Kidney epithelial cell (primary cell): ENCODE results near the gene EMP2. TPM values are rescaled to one million over a fixed set of nuclear protein-coding genes. Genes with fewer than 3 reads are reported as not detected.

ENCODE experiments used
- DNase-seq: peaks from one replicate; pipeline ENCODE4 v3.0.0-alpha.2; 2010; ENCODE audit warnings: low read depth
- H3K27me3 ChIP-seq: 2 replicates; pipeline ENCODE4 v1.6.0; 2011; ENCODE audit warnings: low read length; ENCODE audit not compliant: control insufficient read depth, insufficient read depth
- H3K36me3 ChIP-seq: 2 replicates; pipeline ENCODE4 v1.5.1; 2011; ENCODE audit warnings: low read length; ENCODE audit not compliant: control insufficient read depth, insufficient read depth
- H3K4me3 ChIP-seq: 2 replicates; pipeline ENCODE4 v1.5.1; 2011; ENCODE audit warnings: low read depth, mild to moderate bottlenecking, control low read depth, low read length
- total RNA-seq: library from RNA; depleted of rRNA; stranded (reverse); fragments of >200 nt; gene quantifications from 2 replicates; pipeline ENCODE4 v1.2.3, GENCODE V29; 2015
- TF ChIP-seq, protein P1 (sequence below): IDR thresholded peaks from 2 replicates; pipeline ENCODE4 v1.5.1; 2011; ENCODE audit warnings: mild to moderate bottlenecking, moderate library complexity, low read length, control low read depth, inconsistent platforms; ENCODE audit not compliant: insufficient read depth, poor library complexity, severe bottlenecking

The EMP2 gene
- total RNA-seq, 1 donor from 2014 or later, result 1.4 TPM

DNA sequence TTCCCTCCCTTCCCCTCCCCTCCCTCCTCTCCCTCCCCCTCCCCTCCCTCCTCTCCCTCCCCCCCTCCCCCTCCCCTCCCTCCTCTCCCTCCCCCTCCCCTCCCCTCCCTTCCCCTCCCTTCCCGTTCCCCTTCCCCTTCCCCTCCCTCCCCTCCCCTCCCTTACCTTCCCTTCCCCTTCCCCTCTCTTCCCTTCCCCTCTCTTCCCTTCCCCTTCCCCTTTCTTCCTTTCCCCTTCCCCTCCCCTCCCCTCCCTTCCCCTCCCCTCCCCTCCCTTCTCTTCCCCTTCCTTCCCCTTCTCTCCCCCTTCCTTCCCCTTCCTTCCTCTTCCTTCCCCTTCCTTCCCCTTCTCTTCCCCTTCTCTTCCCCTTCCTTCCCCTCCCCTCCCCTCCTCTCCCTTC is 61.1 kb downstream of the EMP2 start:
- H3K4me3 ChIP-seq, result no peak overlapping the region
- H3K36me3 ChIP-seq, result no peaks in the 10 kb centered on the region
- DNase-seq, result no peak
- H3K27me3 ChIP-seq, result no peaks in the 10 kb centered on the region
- TF ChIP-seq, protein P1, sequence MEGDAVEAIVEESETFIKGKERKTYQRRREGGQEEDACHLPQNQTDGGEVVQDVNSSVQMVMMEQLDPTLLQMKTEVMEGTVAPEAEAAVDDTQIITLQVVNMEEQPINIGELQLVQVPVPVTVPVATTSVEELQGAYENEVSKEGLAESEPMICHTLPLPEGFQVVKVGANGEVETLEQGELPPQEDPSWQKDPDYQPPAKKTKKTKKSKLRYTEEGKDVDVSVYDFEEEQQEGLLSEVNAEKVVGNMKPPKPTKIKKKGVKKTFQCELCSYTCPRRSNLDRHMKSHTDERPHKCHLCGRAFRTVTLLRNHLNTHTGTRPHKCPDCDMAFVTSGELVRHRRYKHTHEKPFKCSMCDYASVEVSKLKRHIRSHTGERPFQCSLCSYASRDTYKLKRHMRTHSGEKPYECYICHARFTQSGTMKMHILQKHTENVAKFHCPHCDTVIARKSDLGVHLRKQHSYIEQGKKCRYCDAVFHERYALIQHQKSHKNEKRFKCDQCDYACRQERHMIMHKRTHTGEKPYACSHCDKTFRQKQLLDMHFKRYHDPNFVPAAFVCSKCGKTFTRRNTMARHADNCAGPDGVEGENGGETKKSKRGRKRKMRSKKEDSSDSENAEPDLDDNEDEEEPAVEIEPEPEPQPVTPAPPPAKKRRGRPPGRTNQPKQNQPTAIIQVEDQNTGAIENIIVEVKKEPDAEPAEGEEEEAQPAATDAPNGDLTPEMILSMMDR, result no peak

DNA sequence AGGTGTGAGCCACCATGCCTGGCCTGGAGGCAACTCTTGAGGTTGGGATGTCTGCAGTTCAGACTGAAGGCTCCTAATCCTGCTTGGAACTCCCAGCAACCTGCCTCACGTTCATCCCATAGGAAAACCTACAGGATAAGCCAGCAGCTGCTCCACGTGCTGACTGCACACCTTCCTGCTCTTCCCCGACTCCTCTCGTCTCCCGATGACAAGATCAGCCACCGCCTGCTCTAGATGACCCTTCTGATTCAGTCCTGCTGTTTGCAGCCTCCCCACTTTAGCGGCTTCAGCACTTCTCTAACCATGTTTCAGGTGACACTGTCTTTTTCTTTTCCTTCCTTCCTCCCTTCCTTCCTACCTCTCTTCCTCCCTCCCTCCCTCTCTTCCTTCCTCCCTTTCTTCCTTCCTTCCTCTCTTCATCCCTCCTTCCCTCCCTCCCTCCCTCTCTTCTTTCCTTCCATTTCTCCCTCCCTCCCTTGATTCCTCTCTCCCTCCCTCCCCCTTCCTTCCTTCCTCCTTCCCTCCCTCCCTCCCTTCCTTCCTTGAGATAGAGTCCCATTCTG is 61.8 kb downstream of the EMP2 start:
- DNase-seq, result no peak
- H3K4me3 ChIP-seq, result no peak overlapping the region
- TF ChIP-seq, protein P1, result no peak
- no peaks in the 10 kb centered on the region for H3K27me3 ChIP-seq
- H3K36me3 ChIP-seq, result no peaks in the 10 kb centered on the region

DNA sequence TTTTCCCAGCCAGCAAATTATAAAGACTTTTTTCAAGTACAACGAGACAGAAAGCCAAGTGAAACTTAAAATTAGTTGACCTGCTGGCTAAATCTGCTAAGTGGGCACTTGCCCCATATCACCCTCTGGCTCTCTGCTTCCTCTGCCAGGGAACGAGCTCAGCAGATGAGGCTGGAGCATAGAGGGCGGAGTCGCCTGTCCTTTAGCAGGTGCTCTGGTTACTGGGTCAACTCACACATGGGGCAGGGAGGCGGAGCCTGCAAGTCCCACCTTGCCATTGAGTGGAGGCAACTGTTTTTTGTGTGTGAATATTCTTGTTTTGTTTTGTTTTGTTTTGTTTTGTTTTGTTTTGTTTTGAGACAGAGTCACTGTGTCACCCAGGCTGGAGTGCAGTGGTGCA is 62.5 kb downstream of the EMP2 start:
- no peaks in the 10 kb centered on the region for H3K27me3 ChIP-seq
- H3K4me3 ChIP-seq, result no peak overlapping the region
- TF ChIP-seq, protein P1, result no peak
- DNase-seq, result no peak
- no peaks in the 10 kb centered on the region for H3K36me3 ChIP-seq

DNA sequence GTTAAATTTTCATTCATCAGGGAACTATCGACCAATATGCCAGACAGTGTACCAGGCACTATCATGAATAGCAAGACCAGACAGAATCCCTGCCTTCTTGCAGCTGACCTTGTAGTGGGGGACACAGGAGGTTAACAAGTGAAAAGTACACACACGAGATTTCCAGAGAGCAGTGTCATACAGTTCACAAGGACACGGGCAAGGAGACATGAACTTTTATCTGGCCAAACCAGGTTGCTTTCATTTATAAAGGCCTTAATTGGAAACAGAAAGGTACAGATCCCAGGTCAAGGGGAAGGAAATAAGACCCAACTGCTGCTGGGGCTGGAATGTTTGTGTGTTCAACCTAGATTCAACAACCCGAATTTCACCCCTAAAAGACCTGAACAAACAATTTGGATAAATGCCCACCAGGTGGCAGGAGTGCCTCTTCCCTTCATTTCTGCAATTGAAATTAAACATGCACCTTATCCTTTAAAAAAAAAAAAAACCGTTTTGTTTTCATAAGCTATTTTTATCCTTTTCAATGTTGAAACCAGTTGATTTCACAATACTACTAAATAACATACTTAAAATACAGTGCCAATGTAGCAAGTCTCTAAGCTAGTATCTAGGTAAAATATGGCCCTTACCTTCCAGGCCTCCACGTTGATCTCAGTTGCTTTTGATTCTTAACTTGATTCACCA is 65.9 kb downstream of the EMP2 start:
- no peak for DNase-seq
- Histone ChIP-seq H3K27me3 (no peaks in the 10 kb centered on the region), H3K36me3 (no peaks in the 10 kb centered on the region), H3K4me3 (no peak overlapping the region)
- TF ChIP-seq, protein P1, result peak; percentile 51

DNA sequence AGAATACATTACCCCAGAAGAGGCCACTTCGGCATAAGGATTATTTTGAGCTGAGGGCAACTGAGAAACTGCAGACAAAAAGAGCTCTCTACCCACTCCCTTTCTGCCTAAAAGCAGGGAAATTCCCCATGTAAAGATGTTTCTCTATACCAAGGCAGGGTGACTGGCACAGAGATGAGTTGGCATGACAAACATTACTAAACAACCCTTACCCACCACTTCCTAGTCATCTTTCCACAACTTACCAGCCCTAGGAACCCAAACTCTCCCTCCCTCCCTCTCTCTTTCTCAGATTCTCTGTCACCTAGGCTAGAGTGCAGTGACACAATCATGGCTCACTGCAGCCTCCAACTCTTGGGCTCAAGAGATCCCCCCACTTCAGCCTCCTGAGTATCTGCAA is 68.6 kb downstream of the EMP2 start:
- TF ChIP-seq, protein P1, result no peak
- Histone ChIP-seq H3K36me3 (no peaks in the 10 kb centered on the region), H3K4me3 (no peak overlapping the region), H3K27me3 (no peaks in the 10 kb centered on the region)
- DNase-seq, result no peak

DNA sequence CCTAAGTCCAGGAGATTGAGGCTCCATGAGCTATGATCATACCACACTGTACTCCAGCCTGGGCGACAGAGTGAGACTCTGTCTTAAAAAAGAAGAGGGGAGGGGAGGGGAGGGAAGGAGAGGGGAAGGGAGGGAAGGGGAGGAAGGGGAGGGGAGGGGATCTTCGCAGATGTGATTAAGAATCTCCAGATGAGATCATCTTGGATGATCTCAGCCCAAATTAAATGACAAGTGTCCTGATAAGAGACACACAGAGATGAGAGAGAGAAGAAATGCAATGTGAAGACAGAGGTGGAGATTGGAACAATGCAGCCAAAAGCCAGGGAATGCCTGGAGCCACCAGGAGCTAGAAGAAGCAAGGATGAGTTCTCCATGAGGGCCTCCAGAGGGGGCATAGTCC is 70.1 kb downstream of the EMP2 start:
- no peaks in the 10 kb centered on the region for H3K36me3 ChIP-seq
- no peak overlapping the region for H3K4me3 ChIP-seq
- DNase-seq, result no peak
- TF ChIP-seq, protein P1, result no peak
- no peaks in the 10 kb centered on the region for H3K27me3 ChIP-seq
